Right forelimb (tissue), 1 donor: ENCODE measurements around the gene FBXW12.
A peak's percentile ranks its signal among the peaks of the same experiment; 100 is the strongest.

Source experiments
- DNase-seq: peaks from one replicate; pipeline ENCODE4 v3.0.0-alpha.2; 2018

Gene FBXW12

DNA sequence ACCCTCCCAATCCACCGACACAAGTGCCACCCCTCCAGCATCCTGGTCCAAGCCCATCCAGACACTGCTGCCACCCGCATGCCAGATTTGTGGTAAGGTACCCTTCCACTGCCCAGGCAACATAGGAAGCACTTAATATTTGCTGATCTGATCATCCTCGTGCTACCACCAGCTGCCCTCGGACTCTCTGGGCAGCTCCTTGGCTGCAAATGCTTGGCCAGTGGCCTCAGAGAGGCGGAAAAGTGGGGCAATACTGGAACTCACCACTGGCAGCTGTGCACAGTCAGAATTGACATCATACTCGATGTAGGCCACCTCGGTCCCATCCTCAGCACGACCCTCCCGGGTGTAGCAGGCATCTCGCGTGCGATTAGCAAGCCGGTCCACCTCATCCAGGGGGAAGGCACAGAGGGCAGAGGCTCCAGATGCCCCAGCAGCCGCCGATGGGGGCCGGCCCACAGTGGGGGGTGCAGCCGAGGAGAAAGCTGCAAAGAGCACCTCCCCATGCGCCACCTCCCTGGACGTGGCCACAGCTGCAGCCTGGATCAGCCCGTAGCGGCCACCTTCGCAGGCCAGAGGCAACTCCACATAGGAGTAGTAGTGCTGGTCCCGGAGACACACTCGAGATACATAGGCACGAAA is 51.3 kb downstream of the FBXW12 start:
- no peak for DNase-seq

DNA sequence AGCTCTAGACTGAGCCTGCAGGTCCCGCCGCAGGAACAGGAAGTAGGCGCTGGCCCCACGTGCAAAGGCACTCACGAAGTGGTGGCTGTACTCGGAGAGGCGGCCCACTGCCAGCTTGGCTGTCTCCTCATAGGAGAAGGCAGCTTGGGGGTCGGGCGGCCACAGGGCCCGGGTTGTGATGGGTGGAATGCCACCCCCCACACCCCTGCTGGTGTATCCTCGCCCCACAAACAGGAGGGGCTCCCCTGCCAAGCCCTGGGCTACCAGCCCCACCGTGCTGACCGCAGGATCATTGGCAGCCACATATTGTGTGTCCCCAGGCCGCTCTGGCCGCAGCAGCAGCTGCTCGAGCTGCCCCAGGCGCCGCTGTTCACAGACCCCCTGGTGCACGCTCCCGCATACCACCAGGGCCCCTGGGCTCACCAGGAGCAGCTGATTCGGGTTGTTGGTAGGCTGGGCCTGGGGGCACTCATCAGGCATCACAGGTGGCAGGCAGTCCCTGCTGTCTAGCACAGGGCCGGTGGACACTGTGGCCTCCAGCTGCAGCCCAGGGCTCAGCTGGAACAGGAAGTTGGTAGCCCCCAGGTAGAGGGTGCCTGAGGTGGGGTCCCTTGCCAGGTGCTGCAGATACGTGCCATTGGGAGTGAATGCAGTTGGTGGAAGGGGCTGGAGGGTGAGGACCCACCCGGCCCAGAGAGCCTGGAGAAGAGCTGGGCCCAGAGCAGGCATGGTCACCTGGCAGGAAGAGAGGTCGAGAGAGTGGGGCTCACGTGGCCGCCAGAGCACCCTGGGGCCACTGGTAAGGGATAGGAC is 52.1 kb downstream of the FBXW12 start:
- no peak for DNase-seq

DNA sequence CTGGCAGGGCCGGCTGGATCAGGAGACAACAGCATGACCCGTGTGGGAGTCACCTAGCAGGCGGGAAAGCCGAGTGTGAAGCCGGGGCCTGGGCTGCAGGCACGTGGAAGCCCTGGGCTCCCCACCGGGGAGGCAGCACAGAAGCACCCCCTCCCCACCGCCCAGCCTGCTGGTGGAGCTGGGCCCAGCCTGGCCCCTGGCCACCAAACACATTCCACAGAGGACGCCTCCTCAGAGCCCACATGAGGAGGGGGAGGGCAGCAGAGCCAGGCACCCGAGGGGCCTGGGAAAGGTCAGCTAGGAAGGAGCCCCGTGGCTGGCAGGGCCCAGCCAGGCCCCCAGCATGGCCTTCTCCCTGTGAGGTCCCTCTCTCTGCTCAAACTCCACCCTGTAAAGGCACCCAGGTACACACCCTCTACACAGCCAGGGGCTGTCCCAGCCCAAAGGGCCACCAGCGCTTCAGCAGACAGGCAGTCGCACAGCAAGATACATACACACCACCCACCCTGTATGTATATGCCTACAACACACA is 53.3 kb downstream of the FBXW12 start:
- DNase-seq: no peak

GRCh38 chr3:48426401-48426909 is 54.4 kb downstream of the FBXW12 start:
- DNase-seq: peak; percentile 72

DNA sequence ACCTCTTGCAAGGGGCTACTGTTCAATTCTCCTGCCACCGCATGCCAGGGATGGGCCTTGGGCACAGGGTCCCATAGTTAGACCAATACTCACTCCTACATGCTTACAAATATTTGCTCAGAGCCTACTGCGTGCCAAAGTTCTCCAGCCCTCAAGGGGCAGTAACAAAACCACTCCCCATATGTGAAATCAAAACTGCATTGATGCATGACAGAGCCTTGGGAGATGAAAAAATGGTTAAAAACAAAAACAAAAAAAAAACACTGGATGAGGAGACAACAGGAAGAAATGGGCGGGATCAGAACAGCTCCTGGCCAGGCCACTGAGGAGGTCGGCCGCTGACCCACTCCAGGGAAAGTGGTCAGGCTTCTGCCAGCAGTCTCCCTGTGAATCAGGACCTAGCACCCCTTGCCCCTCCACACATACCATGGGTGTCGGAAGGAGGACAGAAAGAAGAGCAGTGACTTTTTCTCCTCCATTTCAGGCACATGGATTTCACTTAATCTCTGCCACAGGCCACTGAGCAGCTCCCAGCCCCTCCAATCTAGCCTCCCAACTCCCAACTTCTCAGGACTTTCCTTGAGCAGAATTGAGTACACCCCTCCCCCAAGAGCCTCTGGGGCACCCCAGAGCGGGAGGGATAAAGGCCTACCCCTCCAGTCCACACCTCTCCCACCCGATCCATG is 55.1 kb downstream of the FBXW12 start:
- no peak for DNase-seq

DNA sequence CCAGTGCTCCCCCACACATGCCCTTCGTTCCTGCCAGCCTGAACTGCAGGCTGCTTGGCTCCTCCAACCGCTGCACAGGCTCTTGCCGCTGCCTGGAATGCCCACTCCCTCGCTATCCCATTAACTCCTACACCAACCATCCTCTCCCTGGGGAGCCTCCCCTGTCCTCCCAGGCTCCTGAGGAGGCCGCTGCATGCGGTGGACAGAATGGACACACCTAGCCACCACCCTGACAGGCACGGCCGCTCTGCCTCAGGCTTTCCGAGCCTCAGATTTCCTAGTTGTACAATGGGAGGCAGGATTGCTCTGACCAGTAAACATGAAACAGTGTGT is 55.6 kb downstream of the FBXW12 start:
- DNase-seq: no peak

- no peak for DNase-seq
Observed at GRCh38 chr3:48428088-48428571, 56.1 kb downstream of the FBXW12 start.

DNA sequence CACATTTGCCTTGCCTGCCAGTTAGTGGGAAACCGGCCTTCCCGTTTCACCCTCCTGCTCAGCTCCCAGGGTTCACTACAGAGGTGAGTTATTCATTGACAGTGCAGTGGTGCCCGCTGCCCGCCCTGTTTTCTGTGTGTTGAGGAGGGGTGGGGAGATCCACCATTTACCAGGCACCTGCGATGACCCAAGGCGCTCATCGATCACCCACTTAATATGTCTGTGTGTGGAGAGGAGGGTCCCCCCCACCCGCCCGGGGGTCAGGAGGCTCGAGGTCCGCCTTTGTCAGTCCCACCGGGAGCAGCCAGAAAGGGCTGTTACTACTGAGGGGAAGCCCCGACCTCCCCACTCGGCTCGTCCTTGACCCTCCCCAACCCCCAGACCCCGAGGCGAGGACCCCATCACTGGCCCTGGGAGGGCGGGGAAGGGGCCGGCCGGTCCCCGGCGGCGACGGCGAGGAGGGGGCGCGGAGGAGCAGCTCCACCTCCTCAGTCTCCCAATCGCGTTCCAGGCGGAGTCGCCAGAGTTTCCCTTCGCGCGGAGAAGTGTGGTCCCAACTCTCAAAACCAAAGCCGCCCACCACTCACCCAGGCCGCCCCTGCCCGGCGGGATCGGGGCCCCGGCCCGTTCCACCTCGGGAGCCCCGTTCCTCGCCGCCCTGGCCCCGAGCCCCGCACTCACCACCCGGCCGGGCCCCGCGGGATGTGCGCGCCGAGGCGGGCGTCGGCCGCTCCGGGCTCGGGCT is 56.7 kb downstream of the FBXW12 start:
- DNase-seq: peak; percentile 80

DNA sequence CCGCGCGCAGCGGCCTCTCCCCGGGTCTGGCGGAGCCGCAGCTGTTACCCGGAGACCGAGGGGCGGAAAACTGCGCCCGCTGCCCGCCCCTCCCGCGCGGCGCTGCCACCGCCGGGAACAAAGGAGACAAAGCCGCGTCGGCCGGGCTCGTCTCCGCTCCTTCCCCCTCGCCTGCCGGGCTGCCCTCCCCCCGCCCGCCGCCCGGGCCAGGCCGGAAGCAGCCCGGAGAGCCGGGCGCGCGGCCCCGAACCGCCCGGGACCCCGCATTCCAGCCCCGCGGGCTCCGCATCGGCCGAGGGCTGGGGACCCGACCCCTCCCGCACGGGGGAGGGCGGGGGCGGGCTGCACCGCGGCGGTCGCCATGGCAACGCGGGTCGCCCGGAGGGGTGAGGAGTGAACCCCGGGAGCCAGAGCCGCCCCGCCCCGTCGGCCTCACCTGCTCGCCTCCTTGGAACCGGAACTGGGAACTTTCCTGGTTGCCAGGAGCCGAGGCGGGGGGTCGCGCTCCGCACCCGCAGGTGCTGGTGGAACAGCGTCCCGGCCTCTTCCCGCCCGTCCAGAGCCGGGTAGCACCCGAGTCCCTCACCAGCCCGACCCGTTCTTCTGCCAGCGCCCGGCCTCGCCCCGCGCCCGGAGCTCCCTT is 57.4 kb downstream of the FBXW12 start:
- peak; percentile 75 for DNase-seq

DNA sequence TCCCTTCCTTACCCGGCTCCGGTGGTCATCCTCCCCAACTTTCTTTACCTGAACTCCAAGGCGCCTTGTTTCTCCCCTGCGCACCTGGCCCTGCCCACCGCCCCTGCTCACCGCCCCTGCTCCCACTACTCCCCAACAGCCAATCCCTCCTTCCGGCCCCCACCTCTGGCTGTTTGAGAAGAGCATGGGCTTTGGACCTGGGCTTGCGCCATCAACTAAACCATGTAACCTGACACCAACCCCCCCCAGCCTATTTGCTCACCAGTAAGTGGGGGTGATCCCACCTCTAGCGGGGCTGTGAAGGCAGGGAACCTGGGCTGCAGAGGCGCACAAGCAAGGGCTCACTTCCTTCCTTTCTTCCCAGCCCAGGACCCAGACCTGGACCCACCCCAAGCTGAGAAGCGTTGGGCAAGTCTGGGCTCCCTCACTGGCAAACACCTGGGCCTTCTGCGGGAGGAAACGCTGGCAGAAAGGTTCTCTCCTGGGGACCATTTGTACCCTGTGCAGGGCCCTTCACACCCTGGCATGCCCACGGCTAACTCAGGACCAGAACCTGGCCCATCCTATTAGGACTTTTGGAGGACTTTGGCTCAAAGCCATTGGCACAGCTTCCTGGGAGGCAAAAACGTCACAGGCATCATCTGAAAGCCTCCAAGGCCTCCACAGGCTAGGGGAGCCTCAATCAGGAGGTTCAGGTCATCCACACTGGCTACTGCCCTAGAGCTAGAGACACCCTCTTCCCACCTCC is 58.1 kb downstream of the FBXW12 start, which contains the start of gene PLXNB1:
Gene PLXNB1, minus strand, starts transcription at position 127 of the 748 bp plus-strand sequence. CDS start 5,475 bp downstream, outside the sequence.
- peak; percentile 69 for DNase-seq

GRCh38 chr3:48430708-48431101 is 58.7 kb downstream of the FBXW12 start:
- DNase-seq: no peak

- DNase-seq: no peak
Observed at GRCh38 chr3:48431224-48432029, 59.4 kb downstream of the FBXW12 start.

DNA sequence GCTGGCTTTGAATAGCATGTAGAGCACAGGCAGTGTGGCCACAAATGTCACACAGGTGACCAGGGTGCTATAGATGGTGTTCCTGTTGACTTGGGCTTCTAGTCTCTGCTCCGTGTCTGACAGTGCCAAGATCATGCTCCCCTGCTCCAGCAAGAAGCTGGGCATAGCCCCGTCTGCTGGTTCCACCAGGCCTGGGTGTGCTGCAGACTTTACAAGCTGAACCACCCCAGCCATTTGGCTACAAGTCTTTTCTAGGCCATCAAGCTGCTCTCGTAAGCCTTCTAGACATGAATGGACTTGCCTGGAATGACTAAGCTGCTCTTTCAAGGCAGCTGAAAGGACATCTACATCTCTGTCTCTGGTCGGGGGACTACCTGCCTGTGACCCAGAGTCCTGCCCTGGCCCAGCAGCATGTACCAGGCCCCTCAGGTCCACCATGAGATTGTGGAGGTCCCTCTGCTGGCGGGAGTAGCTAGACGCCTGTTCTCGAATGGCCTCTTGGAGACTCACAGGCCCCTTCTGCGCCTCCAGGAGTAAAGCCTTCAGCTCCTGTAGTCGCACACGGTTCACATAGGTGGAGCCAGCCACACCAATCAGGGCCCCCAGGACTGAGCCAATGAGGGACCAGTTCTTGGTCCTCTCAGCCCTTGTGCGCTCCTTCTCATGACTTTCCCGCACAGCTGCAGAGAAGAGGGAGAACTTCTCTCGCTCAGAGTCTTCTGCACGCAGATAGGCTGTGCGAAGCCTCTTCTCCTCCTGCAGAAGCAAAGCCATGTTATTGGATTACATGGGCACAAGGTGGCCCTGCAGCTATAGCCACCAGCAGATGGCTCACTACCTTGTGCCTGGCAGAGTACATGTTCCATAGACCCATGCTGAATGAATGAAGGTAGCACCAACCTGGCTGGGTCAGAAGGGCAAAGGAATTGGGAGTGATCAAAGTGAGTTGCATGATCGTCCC is 60.7 kb downstream of the FBXW12 start:
- no peak for DNase-seq

DNA sequence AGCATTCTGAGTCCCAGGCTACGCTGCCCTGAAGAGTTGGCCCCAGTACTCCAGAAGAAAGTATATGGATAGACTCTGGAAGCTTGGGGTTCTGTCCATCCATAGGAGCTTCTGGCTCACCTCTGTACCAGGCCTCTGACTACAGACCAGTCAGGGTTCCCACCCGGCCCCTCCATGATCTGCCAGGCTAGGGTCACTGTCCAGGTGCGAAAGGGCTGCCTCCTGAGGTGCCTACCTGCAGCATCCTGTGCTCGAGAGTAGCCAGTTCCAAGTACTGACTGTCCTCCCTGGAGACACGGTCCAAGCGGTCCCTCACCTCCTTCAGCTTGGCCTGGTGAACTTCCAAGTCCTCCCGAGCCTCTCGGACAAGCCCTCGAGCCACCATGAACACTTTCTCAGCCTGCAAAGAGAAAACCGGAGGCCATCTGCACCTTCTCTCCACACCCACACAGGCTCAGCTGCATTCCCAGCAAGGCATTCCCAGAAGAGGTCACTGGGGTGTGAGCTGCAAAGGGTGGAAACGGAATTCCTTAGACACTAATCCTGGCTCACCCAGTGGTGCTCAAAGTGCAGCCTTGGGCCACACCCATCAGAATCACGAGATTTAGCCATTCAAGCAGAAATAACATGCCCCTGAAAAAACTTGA is 61.6 kb downstream of the FBXW12 start:
- DNase-seq: peak; percentile 30

DNA sequence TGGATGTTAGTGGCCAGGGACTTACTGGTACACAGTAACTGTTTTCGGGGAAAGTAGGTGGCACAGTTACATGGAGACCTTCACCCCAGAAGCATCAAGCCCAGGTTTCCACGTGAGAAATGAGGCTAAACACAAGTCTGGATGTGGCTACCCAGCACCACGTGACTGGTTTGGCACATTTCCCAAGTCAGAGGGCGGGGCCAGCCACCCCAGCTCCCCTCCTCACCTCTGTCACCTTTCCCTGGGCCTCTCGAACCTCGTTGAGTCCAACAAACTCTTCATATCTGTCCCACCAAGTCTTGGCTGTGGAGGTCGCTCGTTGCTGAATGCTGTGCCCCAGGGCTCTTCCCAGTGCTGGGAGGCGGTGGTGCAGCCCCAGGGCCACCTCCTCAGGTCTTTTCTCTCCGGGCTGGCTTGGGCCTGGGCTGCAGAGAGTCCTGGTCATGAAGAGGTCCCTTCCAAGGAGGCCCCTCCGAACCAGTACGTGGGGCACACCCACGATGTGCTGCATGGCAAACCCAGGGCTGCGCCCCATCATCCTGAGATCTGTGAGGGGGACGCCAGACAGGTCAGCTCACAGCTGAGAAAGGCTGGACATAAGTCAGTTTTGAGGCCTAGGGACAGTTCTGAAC is 62.7 kb downstream of the FBXW12 start:
- peak; percentile 33 for DNase-seq

DNA sequence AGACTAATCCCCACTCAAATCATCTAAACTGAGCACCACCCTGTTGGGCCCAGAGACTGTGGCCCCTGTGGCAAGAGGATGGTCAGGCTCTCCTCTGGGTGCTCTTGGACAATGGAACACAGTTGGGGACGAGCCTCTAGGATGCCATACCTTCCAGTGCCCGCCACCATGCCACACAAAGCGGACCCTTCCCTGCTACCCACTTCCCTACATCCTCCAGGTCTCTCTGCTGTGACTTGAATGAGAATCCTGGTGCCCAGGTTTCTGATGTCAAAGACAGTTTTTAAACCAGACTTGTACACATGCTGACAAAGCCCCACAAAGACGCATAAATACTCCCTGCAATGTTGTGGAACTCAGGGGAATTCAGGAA is 63.2 kb downstream of the FBXW12 start:
- no peak for DNase-seq

- DNase-seq: peak; percentile 85
Observed at GRCh38 chr3:48435774-48436476, 63.9 kb downstream of the FBXW12 start.

DNA sequence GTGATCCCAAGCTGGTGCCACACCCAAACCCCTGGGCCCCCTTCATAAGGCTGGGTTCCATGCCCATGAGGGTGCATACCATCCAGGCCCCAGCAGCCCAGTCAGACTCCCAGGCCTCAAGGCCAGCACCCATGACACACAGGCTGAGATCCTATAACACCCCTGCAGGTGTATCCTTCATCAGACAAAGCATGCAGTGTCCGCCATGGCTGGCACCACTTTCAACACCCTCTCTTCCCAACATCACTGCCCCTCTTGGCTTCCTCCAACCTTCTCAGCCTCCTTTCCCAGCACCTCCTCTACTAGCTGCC is 64.4 kb downstream of the FBXW12 start:
- no peak for DNase-seq
